ENCODE results near the gene MCM9.

The MCM9 gene

DNA sequence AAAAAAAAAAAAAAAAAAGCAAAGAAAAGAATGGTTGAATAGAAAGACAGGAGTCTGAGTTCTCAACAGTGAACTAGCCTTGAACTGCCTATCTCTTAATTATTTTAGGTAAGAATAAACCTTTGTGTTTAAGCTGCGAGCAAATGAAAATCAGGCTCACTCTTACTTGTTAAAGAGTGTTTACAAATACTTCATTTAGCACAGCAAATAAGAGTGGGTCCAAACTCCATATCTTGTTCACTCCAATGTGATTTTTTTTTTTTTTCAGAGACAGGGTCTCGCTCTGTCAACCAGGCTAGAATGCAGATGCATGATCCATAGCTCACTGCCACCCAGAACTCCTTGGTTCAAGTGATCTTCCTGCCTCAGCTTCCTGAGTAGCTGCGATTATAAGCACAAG is 11.9 kb downstream of the MCM9 start:
- Histone ChIP-seq H3K9me3 (ENCODE audit: control insufficient read depth, low read length) (no peaks in the 10 kb centered on the region), H3K9ac (ENCODE audit: low read length) (no peak overlapping the region), H3K4me3 (ENCODE audit: low read length) (no peak overlapping the region), H3K27me3 (ENCODE audit: control insufficient read depth, insufficient read depth, low read length) (no peaks in the 10 kb centered on the region), H3K4me1 (ENCODE audit: control insufficient read depth, insufficient read depth, low read length) (no peaks in the 10 kb centered on the region), H3K36me3 (ENCODE audit: control insufficient read depth, insufficient read depth, low read length) (peaks cover 10% of the 10 kb centered on the region)

DNA sequence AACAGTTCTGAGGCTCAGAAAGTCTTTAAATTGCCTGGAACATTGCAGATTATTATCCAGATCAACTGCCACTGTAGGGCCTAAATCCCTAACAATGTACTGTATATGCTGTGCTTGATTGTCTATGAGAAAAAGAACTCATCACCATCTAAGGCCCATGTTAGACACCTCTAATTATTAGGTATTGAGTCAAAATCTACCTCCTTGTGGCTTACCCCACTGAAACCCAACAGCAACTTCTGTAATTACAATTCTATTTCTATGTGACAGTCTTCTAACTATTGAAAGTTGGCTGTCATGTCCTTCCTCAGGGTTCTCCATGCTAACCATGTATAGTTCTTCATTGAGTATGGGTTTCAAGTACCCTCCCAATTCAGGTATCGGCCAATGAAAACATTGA is 13.9 kb downstream of the MCM9 start:
- Histone ChIP-seq H3K9me3 (ENCODE audit: control insufficient read depth, low read length) (no peaks in the 10 kb centered on the region), H3K4me3 (ENCODE audit: low read length) (no peak overlapping the region), H3K36me3 (ENCODE audit: control insufficient read depth, insufficient read depth, low read length) (peaks cover 7% of the 10 kb centered on the region)

DNA sequence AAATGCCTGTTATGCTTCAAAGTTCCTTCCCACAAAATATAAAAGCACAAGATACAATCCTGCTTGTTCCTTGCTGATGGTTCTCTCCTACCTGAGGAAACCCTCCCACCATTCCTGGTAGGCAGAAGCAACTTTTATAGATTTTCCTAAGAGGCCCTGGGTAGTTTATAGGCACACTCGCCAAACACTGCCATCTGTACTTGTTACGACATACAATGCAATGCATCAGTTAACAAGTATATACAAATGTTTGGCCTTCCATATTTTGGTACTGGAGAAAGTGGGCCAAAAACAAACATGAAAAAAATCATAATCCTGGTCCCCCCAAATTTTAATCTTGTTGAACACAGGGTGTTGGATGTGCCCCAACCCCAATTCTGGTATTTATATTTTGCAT is 16.6 kb downstream of the MCM9 start:
- peaks cover 4% of the 10 kb centered on the region for H3K36me3 ChIP-seq (ENCODE audit: control insufficient read depth, insufficient read depth, low read length)
- no peak overlapping the region for H3K9ac ChIP-seq (ENCODE audit: low read length)
- H3K4me3 ChIP-seq (ENCODE audit: low read length) = no peak overlapping the region
- H3K27me3 ChIP-seq (ENCODE audit: control insufficient read depth, insufficient read depth, low read length) = no peaks in the 10 kb centered on the region
- H3K9me3 ChIP-seq (ENCODE audit: control insufficient read depth, low read length) = no peaks in the 10 kb centered on the region
- no peaks in the 10 kb centered on the region for H3K4me1 ChIP-seq (ENCODE audit: control insufficient read depth, insufficient read depth, low read length)

More for the DNA sequence above, 13.9 kb downstream of the MCM9 start:
- no peaks in the 10 kb centered on the region for H3K27me3 ChIP-seq (ENCODE audit: control insufficient read depth, insufficient read depth, low read length)
- no peak overlapping the region for H3K9ac ChIP-seq (ENCODE audit: low read length)
- H3K4me1 ChIP-seq (ENCODE audit: control insufficient read depth, insufficient read depth, low read length) = no peaks in the 10 kb centered on the region

DNA sequence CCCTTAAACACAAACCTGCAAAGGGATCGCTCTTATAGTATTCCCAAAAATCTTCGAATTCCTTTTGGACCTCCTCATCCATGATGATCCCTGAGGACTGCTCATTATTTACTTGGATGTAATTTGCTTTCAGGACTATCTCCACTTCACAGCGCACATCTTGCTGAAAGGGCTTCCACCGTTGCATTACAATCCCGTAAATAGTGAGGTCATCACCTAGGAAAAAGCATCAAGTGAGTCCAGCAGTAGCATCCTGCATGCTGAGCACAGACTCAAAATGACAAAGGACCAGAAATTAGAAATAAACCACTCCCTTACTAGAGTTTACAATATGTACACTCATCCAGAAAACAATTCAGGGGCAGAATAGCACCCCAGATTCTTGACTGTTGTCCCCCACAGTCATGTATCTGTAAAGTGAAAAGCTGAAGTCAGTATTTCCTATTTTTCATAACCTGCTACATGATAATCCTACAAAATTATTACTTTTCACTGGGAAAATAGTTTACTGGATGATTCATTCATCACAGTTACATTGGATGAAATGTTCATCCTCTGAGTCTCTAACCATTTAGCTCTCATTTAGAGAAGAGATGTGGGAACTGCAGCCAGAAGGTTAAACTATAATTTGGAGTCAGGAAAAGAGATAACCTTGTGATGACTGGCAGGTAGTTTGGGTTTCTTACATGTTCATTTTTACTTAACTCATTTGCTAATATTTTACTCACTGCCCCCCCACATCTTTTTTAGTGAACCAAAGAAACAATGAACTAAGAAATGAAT is 17.2 kb downstream of the MCM9 start:
- H3K9me3 ChIP-seq (ENCODE audit: control insufficient read depth, low read length) = no peaks in the 10 kb centered on the region
- H3K27me3 ChIP-seq (ENCODE audit: control insufficient read depth, insufficient read depth, low read length) = no peaks in the 10 kb centered on the region
- peaks cover 4% of the 10 kb centered on the region for H3K36me3 ChIP-seq (ENCODE audit: control insufficient read depth, insufficient read depth, low read length)
- no peak overlapping the region for H3K9ac ChIP-seq (ENCODE audit: low read length)
- no peak overlapping the region for H3K4me3 ChIP-seq (ENCODE audit: low read length)
- no peaks in the 10 kb centered on the region for H3K4me1 ChIP-seq (ENCODE audit: control insufficient read depth, insufficient read depth, low read length)

DNA sequence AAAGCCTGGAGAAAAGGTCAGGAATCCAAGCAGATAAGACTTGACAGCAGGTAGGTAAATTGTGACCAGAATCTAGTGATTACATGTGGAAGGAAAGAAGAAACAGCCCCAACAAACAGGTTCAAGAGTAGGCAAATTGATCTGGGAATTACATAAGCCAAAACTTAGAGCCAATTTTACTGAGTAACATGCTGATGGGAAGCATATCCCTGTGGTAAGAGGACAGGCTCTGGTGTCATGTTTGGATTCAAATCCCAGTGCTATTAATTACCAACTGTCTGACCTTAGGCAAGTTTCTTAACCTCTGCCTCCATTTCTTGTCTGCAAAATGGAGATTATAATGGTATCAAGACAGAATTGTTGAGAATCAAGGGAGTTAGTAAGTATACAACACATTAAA is 20.4 kb downstream of the MCM9 start:
- no peaks in the 10 kb centered on the region for H3K27me3 ChIP-seq (ENCODE audit: control insufficient read depth, insufficient read depth, low read length)
- no peaks in the 10 kb centered on the region for H3K9me3 ChIP-seq (ENCODE audit: control insufficient read depth, low read length)
- no peak overlapping the region for H3K4me3 ChIP-seq (ENCODE audit: low read length)
- no peak overlapping the region for H3K9ac ChIP-seq (ENCODE audit: low read length)
- no peaks in the 10 kb centered on the region for H3K36me3 ChIP-seq (ENCODE audit: control insufficient read depth, insufficient read depth, low read length)
- no peaks in the 10 kb centered on the region for H3K4me1 ChIP-seq (ENCODE audit: control insufficient read depth, insufficient read depth, low read length)

DNA sequence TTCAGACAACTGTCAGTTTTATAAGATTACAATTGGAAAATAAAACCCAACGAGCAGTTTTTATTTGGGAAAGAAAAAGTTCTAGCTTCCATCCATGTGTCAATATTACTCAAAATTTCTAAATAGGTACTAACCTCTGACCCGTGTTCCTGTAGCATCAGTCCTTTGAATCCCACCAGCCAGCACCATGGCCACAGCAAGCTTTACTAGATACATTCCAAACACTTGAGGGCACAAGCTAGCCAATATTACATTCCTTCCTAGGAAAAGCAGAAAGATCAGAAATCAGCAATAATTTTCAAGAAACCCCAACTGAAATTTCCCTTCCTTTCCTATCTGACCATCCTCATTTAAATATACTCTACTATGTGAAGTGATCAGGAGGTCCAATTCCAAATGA is 21.8 kb downstream of the MCM9 start:
- no peaks in the 10 kb centered on the region for H3K27me3 ChIP-seq (ENCODE audit: control insufficient read depth, insufficient read depth, low read length)
- H3K9ac ChIP-seq (ENCODE audit: low read length) = no peak overlapping the region
- no peaks in the 10 kb centered on the region for H3K36me3 ChIP-seq (ENCODE audit: control insufficient read depth, insufficient read depth, low read length)
- no peaks in the 10 kb centered on the region for H3K9me3 ChIP-seq (ENCODE audit: control insufficient read depth, low read length)
- no peaks in the 10 kb centered on the region for H3K4me1 ChIP-seq (ENCODE audit: control insufficient read depth, insufficient read depth, low read length)
- no peak overlapping the region for H3K4me3 ChIP-seq (ENCODE audit: low read length)

DNA sequence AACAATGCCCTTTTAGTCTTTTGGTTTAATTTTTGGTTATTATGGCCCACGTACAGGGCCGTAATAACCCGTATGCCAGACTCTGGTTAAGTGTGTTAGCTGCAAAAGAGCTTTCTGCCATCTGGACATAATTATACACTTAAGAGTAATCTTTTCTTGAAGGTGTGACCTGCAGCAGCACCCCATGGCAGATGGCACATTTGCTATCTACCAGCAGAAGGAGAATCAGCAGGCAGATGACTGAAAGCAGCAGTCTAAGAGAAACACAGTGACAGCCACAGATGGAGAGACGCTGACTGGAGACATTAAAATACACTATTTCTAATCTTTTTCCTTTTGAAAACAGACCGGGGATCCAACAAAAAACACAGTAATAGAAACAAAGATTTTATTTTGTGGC is 22.3 kb downstream of the MCM9 start:
- Histone ChIP-seq H3K27me3 (ENCODE audit: control insufficient read depth, insufficient read depth, low read length) (no peaks in the 10 kb centered on the region), H3K9ac (ENCODE audit: low read length) (no peak overlapping the region), H3K4me3 (ENCODE audit: low read length) (no peak overlapping the region), H3K4me1 (ENCODE audit: control insufficient read depth, insufficient read depth, low read length) (no peaks in the 10 kb centered on the region), H3K9me3 (ENCODE audit: control insufficient read depth, low read length) (no peaks in the 10 kb centered on the region), H3K36me3 (ENCODE audit: control insufficient read depth, insufficient read depth, low read length) (no peaks in the 10 kb centered on the region)

DNA sequence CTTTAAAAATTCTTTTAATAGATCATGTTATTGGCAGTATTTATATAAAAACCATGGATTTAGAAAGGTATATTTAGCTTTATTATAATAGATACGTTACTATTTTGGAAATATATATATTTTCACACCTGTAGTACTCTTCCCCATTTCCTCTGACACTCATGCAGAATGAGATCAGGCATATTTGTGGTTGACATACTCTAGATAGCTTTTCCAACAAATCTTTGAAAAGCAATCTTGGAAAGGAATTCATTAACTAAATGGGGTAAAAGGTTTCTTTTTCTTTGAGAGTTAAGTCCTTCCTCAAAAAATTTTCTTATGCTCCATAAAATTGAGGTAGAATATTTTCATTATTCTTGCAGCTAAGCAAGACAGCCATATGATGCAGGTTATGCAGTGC is 26.5 kb downstream of the MCM9 start:
- no peaks in the 10 kb centered on the region for H3K27me3 ChIP-seq (ENCODE audit: control insufficient read depth, insufficient read depth, low read length)
- no peaks in the 10 kb centered on the region for H3K9me3 ChIP-seq (ENCODE audit: control insufficient read depth, low read length)
- peaks cover 4% of the 10 kb centered on the region for H3K36me3 ChIP-seq (ENCODE audit: control insufficient read depth, insufficient read depth, low read length)
- H3K4me3 ChIP-seq (ENCODE audit: low read length) = no peak overlapping the region
- H3K4me1 ChIP-seq (ENCODE audit: control insufficient read depth, insufficient read depth, low read length) = peaks cover 5% of the 10 kb centered on the region
- no peak overlapping the region for H3K9ac ChIP-seq (ENCODE audit: low read length)

DNA sequence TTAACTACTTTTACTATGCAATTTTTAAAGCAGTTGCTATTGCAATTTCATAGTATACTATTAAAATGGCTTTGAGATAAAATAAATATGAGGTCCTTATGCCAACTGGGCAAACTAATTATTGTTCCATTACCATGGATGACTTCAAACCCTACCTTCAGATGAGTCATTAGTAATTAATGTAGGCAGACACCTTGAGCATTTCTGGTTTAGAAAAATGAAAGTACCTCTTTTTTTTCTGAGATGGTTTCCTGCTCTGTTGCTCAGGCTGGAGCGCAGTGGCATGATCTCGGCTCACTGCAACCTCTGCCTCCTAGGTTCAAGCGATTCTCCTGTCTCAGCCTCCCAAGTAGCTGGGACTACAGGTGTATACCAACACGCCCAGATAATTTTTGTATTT is 29.1 kb downstream of the MCM9 start:
- no peak overlapping the region for H3K4me3 ChIP-seq (ENCODE audit: low read length)
- no peak overlapping the region for H3K9ac ChIP-seq (ENCODE audit: low read length)
- H3K4me1 ChIP-seq (ENCODE audit: control insufficient read depth, insufficient read depth, low read length) = peaks cover 5% of the 10 kb centered on the region
- H3K27me3 ChIP-seq (ENCODE audit: control insufficient read depth, insufficient read depth, low read length) = no peaks in the 10 kb centered on the region
- no peaks in the 10 kb centered on the region for H3K9me3 ChIP-seq (ENCODE audit: control insufficient read depth, low read length)
- H3K36me3 ChIP-seq (ENCODE audit: control insufficient read depth, insufficient read depth, low read length) = peaks cover 4% of the 10 kb centered on the region

DNA sequence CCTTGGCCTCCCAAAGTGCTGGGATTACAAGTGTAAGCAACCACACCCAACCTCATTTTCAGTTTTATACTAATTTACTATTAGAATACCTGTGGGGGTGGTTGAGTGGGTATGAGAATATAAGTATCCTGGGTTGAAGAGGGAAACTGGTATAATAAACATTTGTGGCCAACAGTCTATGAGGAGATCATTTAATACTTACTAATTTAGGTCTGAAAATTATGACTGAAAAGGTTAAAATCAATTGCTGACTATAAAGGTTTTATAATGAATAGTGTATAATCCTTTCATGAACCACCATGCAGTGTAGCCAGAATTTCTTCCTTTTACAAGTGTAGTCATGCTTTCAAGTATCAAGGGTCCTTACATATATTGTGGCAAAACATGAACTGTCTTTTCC is 29.9 kb downstream of the MCM9 start:
- Histone ChIP-seq H3K27me3 (ENCODE audit: control insufficient read depth, insufficient read depth, low read length) (no peaks in the 10 kb centered on the region), H3K4me1 (ENCODE audit: control insufficient read depth, insufficient read depth, low read length) (peaks cover 9% of the 10 kb centered on the region), H3K9me3 (ENCODE audit: control insufficient read depth, low read length) (no peaks in the 10 kb centered on the region), H3K9ac (ENCODE audit: low read length) (no peak overlapping the region), H3K36me3 (ENCODE audit: control insufficient read depth, insufficient read depth, low read length) (peaks cover 4% of the 10 kb centered on the region), H3K4me3 (ENCODE audit: low read length) (no peak overlapping the region)

DNA sequence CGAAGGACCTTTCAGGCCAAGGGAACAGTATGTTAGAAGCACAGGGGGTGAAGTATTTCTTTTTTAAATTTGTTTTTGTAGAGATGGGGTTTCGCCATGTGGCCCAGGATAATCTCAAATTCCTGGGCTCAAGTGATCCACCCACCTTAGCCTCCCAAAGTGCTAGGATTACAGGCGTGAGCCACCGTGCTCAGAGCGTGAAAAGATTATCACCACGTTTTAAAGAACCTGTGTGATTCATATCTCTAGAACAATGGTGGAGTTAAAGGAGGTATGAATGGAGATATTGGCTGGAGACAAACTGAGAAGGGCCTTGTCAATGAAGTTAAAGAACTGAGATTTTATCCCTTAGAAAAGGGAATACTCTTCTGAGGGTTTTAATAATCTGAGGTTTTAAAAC is 31.3 kb downstream of the MCM9 start:
- Histone ChIP-seq H3K9ac (ENCODE audit: low read length) (no peak overlapping the region), H3K4me1 (ENCODE audit: control insufficient read depth, insufficient read depth, low read length) (peaks cover 9% of the 10 kb centered on the region), H3K4me3 (ENCODE audit: low read length) (no peak overlapping the region), H3K27me3 (ENCODE audit: control insufficient read depth, insufficient read depth, low read length) (no peaks in the 10 kb centered on the region), H3K9me3 (ENCODE audit: control insufficient read depth, low read length) (no peaks in the 10 kb centered on the region), H3K36me3 (ENCODE audit: control insufficient read depth, insufficient read depth, low read length) (peaks cover 4% of the 10 kb centered on the region)

DNA sequence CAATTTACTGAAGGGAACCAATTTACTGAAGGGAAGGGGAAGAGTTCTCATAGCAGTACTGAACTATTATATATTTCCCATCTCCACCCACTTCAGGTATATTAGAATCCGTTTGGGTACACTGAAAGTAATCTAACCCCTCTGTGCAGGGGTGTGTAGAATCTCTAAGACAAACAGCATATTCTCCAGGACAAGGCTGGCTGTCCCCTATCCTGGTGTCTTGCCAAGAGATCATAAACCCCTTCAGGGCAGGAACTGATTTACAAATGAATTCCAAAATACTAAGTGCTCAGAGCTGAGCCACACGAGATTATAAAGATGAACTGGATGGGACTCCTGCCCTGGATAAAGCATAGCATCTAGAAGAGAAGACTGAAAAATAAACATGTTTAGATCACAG is 31.8 kb downstream of the MCM9 start:
- Histone ChIP-seq H3K9me3 (ENCODE audit: control insufficient read depth, low read length) (no peaks in the 10 kb centered on the region), H3K4me3 (ENCODE audit: low read length) (no peak overlapping the region), H3K36me3 (ENCODE audit: control insufficient read depth, insufficient read depth, low read length) (peaks cover 4% of the 10 kb centered on the region), H3K27me3 (ENCODE audit: control insufficient read depth, insufficient read depth, low read length) (no peaks in the 10 kb centered on the region), H3K4me1 (ENCODE audit: control insufficient read depth, insufficient read depth, low read length) (peaks cover 9% of the 10 kb centered on the region), H3K9ac (ENCODE audit: low read length) (no peak overlapping the region)

DNA sequence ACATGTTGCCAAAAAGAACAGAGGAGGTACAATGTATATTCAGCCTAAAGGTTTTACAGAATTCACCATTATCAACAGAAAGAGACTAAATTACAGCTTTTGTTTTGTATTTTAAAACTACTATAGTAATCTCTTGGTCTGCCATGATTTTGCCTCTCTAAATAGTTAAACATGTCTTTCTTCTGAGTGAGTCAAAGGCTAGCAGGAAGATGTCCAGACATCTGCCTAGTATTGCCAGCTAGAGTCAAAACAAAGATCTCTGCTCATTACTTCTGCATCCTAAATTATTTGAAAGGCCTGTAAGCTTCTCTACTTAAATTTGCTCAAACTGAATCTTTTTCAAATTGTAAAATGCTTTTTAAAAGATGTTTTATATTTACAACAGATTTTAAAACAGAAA is 32.2 kb downstream of the MCM9 start:
- H3K4me1 ChIP-seq (ENCODE audit: control insufficient read depth, insufficient read depth, low read length) = peaks cover 9% of the 10 kb centered on the region
- H3K4me3 ChIP-seq (ENCODE audit: low read length) = no peak overlapping the region
- no peaks in the 10 kb centered on the region for H3K9me3 ChIP-seq (ENCODE audit: control insufficient read depth, low read length)
- no peak overlapping the region for H3K9ac ChIP-seq (ENCODE audit: low read length)
- H3K27me3 ChIP-seq (ENCODE audit: control insufficient read depth, insufficient read depth, low read length) = no peaks in the 10 kb centered on the region
- peaks cover 4% of the 10 kb centered on the region for H3K36me3 ChIP-seq (ENCODE audit: control insufficient read depth, insufficient read depth, low read length)

All from mucosa of stomach (tissue), 1 donor.